ENCODE measurements around the gene SP140. TPM values are rescaled to one million over a fixed set of nuclear protein-coding genes. Genes with fewer than 3 reads are reported as not detected.

The SP140 gene
- total RNA-seq, 1 experiment from 2014 or later = 0.32 TPM

DNA sequence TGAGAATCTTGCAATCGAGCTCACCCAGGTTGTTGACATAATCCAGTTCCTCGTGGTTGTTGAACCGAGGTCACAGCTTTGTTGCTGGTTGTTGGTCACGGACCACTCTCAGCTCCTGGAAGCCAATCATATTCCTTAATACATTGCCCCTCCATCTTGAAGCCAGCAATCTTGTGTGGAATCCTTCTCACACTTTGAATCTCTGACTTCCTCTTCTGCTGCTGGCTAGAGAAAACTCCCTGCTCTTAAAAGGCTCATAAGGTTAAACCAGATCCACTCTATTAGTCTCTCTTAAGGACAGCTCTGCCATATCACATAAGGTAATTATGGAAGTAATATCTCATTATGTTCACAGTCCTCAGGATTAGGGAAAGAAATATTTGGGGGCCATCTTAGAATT is 41.1 kb downstream of the SP140 start:
- CTCF ChIA-PET = no interaction called here
- Histone ChIP-seq H3K9me3 (ENCODE audit: low read depth, low read length, poor library complexity, severe bottlenecking) (no peaks in the 10 kb centered on the region), H3K4me3 (ENCODE audit: low read depth, low read length, poor library complexity, severe bottlenecking) (no peak overlapping the region), H3K36me3 (ENCODE audit: insufficient read depth, low read length, poor library complexity, severe bottlenecking) (no peaks in the 10 kb centered on the region), H3K4me1 (ENCODE audit: insufficient read depth, low read length, poor library complexity, severe bottlenecking) (no peaks in the 10 kb centered on the region), H3K27ac (ENCODE audit: low read depth, low read length, poor library complexity, severe bottlenecking) (no peak overlapping the region), H3K27me3 (replicated peaks; ENCODE audit: insufficient read depth, low read depth, low read length, poor library complexity) (no peaks in the 10 kb centered on the region)
- DNase-seq (ENCODE audit: low spot score) = no peak
- POLR2A ChIA-PET (ENCODE audit: low non-redundant PET) = no interaction called here
- BruUV-seq (replicated peaks) = no TSS peak
- intact Hi-C loops (cut with micrococcal nuclease; ENCODE audit: unreplicated experiment) = no loop called here
- no peak for TF ChIP-seq EZH2 (IDR thresholded peaks at IDR 0.05; ENCODE audit: borderline replicate concordance, low read depth, low read length, poor library complexity, severe bottlenecking)
- TF ChIP-seq, protein P1, sequence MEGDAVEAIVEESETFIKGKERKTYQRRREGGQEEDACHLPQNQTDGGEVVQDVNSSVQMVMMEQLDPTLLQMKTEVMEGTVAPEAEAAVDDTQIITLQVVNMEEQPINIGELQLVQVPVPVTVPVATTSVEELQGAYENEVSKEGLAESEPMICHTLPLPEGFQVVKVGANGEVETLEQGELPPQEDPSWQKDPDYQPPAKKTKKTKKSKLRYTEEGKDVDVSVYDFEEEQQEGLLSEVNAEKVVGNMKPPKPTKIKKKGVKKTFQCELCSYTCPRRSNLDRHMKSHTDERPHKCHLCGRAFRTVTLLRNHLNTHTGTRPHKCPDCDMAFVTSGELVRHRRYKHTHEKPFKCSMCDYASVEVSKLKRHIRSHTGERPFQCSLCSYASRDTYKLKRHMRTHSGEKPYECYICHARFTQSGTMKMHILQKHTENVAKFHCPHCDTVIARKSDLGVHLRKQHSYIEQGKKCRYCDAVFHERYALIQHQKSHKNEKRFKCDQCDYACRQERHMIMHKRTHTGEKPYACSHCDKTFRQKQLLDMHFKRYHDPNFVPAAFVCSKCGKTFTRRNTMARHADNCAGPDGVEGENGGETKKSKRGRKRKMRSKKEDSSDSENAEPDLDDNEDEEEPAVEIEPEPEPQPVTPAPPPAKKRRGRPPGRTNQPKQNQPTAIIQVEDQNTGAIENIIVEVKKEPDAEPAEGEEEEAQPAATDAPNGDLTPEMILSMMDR (conservative IDR thresholded peaks at IDR 0.05; ENCODE audit: low read depth, low read length) = no peak

DNA sequence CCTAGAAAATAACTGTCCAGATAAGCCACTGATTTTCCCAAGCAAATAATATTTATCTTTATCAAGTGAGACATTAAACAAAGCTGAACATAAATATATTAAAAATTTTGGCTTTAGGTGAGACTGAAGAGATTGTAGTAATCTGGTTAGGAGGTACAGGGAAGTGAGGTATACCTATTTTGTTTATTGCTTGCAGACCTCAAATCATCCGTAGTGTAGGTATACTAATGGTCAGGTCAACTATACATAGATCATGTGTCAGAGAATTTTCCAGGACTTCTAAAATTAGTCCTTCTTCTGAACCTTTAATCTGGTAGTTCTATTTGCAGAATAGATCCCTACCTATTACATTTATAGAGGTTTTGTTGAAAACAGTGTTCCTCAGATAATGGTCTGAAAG is 41.5 kb downstream of the SP140 start:
- POLR2A ChIA-PET (ENCODE audit: low non-redundant PET) = no interaction called here
- no peak overlapping the region for H3K27ac ChIP-seq (ENCODE audit: low read depth, low read length, poor library complexity, severe bottlenecking)

GRCh38 chr2:230267556-230267955 is 42.0 kb downstream of the SP140 start:
- no peak for TF ChIP-seq EZH2 (IDR thresholded peaks at IDR 0.05; ENCODE audit: borderline replicate concordance, low read depth, low read length, poor library complexity, severe bottlenecking)
- TF ChIP-seq, protein P1 (conservative IDR thresholded peaks at IDR 0.05; ENCODE audit: low read depth, low read length) = no peak
- POLR2A ChIA-PET (ENCODE audit: low non-redundant PET) = no interaction called here

More for the DNA sequence above, 41.5 kb downstream of the SP140 start:
- BruUV-seq (replicated peaks) = no TSS peak
- Histone ChIP-seq H3K36me3 (ENCODE audit: insufficient read depth, low read length, poor library complexity, severe bottlenecking) (no peaks in the 10 kb centered on the region), H3K9me3 (ENCODE audit: low read depth, low read length, poor library complexity, severe bottlenecking) (no peaks in the 10 kb centered on the region), H3K27me3 (replicated peaks; ENCODE audit: insufficient read depth, low read depth, low read length, poor library complexity) (no peaks in the 10 kb centered on the region), H3K4me3 (ENCODE audit: low read depth, low read length, poor library complexity, severe bottlenecking) (no peak overlapping the region), H3K4me1 (ENCODE audit: insufficient read depth, low read length, poor library complexity, severe bottlenecking) (no peaks in the 10 kb centered on the region)
- CTCF ChIA-PET = no interaction called here
- intact Hi-C loops (cut with micrococcal nuclease; ENCODE audit: unreplicated experiment) = no loop called here
- no peak for TF ChIP-seq EZH2 (IDR thresholded peaks at IDR 0.05; ENCODE audit: borderline replicate concordance, low read depth, low read length, poor library complexity, severe bottlenecking)
- TF ChIP-seq, protein P1 (conservative IDR thresholded peaks at IDR 0.05; ENCODE audit: low read depth, low read length) = no peak
- no peak for DNase-seq (ENCODE audit: low spot score)

More at GRCh38 chr2:230267556-230267955, 42.0 kb downstream of the SP140 start:
- intact Hi-C loops (cut with micrococcal nuclease; ENCODE audit: unreplicated experiment) = no loop called here
- Histone ChIP-seq H3K36me3 (ENCODE audit: insufficient read depth, low read length, poor library complexity, severe bottlenecking) (no peaks in the 10 kb centered on the region), H3K9me3 (ENCODE audit: low read depth, low read length, poor library complexity, severe bottlenecking) (no peaks in the 10 kb centered on the region), H3K27me3 (replicated peaks; ENCODE audit: insufficient read depth, low read depth, low read length, poor library complexity) (no peaks in the 10 kb centered on the region), H3K27ac (ENCODE audit: low read depth, low read length, poor library complexity, severe bottlenecking) (no peak overlapping the region), H3K4me3 (ENCODE audit: low read depth, low read length, poor library complexity, severe bottlenecking) (no peak overlapping the region), H3K4me1 (ENCODE audit: insufficient read depth, low read length, poor library complexity, severe bottlenecking) (no peaks in the 10 kb centered on the region)
- CTCF ChIA-PET = no interaction called here
- no peak for DNase-seq (ENCODE audit: low spot score)
- BruUV-seq (replicated peaks) = no TSS peak
